Thoracic aorta (tissue), 2 donors: Measurements from ENCODE around the gene FBXO42. TPM values are rescaled to one million over a fixed set of nuclear protein-coding genes. Genes with fewer than 3 reads are reported as not detected.

Source experiments
- ATAC-seq: fragments of 150-250 bp; one replicate; pipeline ENCODE4 v1.8.0; 2017; ENCODE audit warnings: low read depth; ENCODE audit not compliant: insufficient number of reproducible peaks, low FRiP score
- DNase-seq: peaks from one replicate; pipeline ENCODE4 v3.0.0-alpha.2; 2020; ENCODE audit warnings: low spot score
- H3K27ac ChIP-seq, 2 donors: fragments of 200-600 bp; sonication (generic); 1 replicate in 1 of 2; 2 replicates in 1 of 2; pipeline ENCODE4 v1.5.1; 2016; ENCODE audit warnings: mild to moderate bottlenecking in 2 of 2, moderate library complexity in 2 of 2
- H3K27me3 ChIP-seq: fragments of 200-600 bp; sonication (generic); replicated peaks from 2 replicates; pipeline ENCODE4 v1.6.0; 2016; ENCODE audit warnings: mild to moderate bottlenecking; ENCODE audit not compliant: insufficient read depth
- H3K36me3 ChIP-seq: fragments of 200-600 bp; sonication (generic); one replicate; pipeline ENCODE4 v1.5.1; 2016
- H3K4me1 ChIP-seq, 2 donors: fragments of 200-600 bp; sonication (generic); 1 replicate in 1 of 2; 2 replicates in 1 of 2; pipeline versions ENCODE4 v1.5.1 to v1.6.0; 2016; ENCODE audit warnings: low read depth in 2 of 2, mild to moderate bottlenecking in 1 of 2; ENCODE audit not compliant: control insufficient read depth in 1 of 2
- H3K4me3 ChIP-seq: fragments of 200-600 bp; sonication (generic); 2 replicates; pipeline ENCODE4 v1.5.1; 2016; ENCODE audit warnings: mild to moderate bottlenecking
- H3K9me3 ChIP-seq: fragments of 200-600 bp; sonication (generic); 2 replicates; pipeline ENCODE4 v1.5.1; 2016
- total RNA-seq, 2 donors: library from RNA; depleted of rRNA; stranded (reverse); fragments of >200 nt; gene quantifications; one replicate each; pipeline versions ENCODE4 v1.1.0 to v1.2.3, GENCODE V29; 2016
- TF ChIP-seq, protein P1 (sequence below): fragments of 200-600 bp; sonication (generic); IDR thresholded peaks from one replicate; pipeline ENCODE4 v1.5.1; 2019; ENCODE audit warnings: antibody characterized with exemption

FBXO42 gene
- total RNA-seq, 2 donors from 2014 or later: 71.2 to 72.2 TPM

DNA sequence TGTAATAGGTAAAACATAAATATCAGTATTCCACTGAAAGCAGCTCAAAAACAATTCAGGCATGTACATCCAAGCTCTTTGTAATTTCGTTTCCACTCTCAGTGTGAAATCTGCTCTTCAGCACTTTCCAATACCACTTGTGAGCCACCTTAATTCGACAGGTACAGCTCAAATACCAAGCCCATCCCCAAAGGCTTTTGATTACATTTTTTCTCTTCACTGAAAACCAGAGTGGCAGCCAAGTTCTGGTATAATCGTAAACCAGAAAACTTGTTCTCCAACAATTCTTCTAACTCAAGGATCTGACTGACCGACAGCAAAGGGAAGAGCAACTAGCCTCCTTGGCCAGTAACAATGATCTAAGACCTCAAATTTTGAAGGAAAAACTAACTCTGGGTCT, 36.8 kb downstream of the FBXO42 start:
- no peaks in the 10 kb centered on the region for H3K27me3 ChIP-seq
- H3K4me1 ChIP-seq: peaks cover 32 to 57% of the 10 kb centered on the region in 2 donors

GRCh38 chr1:16307222-16307621, 45.1 kb downstream of the FBXO42 start:
- ATAC-seq: no peak
- no peak for DNase-seq
- H3K27ac ChIP-seq: no peak overlapping the region
- H3K36me3 ChIP-seq: peaks cover 50% of the 10 kb centered on the region
- H3K4me3 ChIP-seq: no peak overlapping the region
- TF ChIP-seq, protein P1, sequence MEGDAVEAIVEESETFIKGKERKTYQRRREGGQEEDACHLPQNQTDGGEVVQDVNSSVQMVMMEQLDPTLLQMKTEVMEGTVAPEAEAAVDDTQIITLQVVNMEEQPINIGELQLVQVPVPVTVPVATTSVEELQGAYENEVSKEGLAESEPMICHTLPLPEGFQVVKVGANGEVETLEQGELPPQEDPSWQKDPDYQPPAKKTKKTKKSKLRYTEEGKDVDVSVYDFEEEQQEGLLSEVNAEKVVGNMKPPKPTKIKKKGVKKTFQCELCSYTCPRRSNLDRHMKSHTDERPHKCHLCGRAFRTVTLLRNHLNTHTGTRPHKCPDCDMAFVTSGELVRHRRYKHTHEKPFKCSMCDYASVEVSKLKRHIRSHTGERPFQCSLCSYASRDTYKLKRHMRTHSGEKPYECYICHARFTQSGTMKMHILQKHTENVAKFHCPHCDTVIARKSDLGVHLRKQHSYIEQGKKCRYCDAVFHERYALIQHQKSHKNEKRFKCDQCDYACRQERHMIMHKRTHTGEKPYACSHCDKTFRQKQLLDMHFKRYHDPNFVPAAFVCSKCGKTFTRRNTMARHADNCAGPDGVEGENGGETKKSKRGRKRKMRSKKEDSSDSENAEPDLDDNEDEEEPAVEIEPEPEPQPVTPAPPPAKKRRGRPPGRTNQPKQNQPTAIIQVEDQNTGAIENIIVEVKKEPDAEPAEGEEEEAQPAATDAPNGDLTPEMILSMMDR: no peak
- no peaks in the 10 kb centered on the region for H3K27me3 ChIP-seq
- no peaks in the 10 kb centered on the region for H3K9me3 ChIP-seq
- H3K4me1 ChIP-seq: peaks cover 0 to 13% of the 10 kb centered on the region in 2 donors

More for the DNA sequence above, 36.8 kb downstream of the FBXO42 start:
- peaks cover 31% of the 10 kb centered on the region for H3K36me3 ChIP-seq
- no peak for DNase-seq
- no peaks in the 10 kb centered on the region for H3K9me3 ChIP-seq
- H3K27ac ChIP-seq: no peak overlapping the region
- no peak overlapping the region for H3K4me3 ChIP-seq
- ATAC-seq: no peak
- TF ChIP-seq, protein P1: no peak

DNA sequence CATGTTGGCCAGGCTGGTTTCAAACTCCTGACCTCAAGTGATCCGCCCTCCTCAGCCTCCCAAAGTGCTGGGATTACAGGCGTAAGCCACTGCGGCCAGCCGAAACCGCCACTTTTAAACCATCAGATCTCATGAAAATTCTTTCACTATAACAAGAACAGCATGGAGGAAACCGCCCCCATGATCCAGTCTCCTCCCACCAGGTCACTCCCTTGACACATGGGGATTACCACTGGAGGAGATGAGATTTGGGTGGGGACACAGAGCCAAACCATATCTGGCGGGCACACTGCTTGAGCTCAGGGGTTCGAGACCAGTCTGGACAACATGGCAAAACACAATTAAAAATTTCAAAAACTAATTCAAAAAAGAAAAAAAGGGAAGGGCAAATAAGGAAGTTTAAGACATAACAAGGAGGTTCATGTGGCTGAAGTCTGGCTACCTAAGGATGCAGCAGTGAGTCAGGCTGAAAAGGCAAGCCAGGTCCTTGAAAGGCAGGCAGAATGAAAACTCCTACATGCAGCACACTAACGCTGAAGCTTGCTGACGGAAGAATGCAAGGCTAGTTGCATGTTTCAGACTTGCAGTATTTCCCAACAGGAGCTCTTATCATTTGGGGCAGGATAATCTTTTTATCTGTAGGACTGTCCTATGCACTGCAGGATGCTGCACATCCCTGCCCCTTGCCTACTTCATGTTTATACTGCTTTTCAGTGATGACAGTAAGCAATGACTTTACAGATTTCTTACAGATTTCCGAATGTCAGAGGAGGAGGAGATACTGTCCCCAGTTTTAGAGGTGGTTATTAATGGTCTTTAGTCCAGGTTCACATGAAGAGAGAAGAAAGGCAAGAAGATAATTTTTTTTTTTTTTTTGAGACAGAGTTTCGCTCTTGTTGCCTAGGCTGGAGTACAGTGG, 49.3 kb downstream of the FBXO42 start:
- ATAC-seq: no peak
- Histone ChIP-seq H3K36me3 (peaks cover 31% of the 10 kb centered on the region), H3K9me3 (no peaks in the 10 kb centered on the region), H3K27ac (peak overlapping the region; percentile 14 to 37), H3K4me1 (peaks cover 10 to 33% of the 10 kb centered on the region in 2 donors), H3K27me3 (no peaks in the 10 kb centered on the region), H3K4me3 (no peak overlapping the region)
- DNase-seq: no peak
- TF ChIP-seq, protein P1: no peak

DNA sequence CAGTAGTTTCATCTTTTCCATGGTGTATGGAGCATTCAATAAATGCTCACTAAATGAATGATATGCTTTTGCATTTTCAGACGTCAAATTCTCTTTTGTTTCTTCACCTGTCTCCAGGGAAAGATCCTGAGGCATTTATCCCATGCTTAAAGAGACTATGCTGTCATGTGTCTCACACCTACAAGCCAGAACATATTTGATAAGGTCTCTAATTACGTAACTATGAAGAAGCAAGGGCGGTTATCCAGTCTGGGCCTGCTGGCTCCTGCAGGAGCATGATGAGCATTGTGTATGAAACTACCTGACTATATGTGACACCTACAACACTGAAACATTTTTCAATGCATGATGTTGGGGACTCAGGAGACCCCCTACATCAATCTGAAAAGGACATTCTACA, 51.8 kb downstream of the FBXO42 start:
- no peaks in the 10 kb centered on the region for H3K27me3 ChIP-seq
- ATAC-seq (no peak), DNase-seq (no peak)
- H3K27ac ChIP-seq: peak overlapping the region in 1 of 2 donors; percentile 76
- no peaks in the 10 kb centered on the region for H3K9me3 ChIP-seq
- peaks cover 24% of the 10 kb centered on the region for H3K36me3 ChIP-seq
- H3K4me1 ChIP-seq: peaks cover 22 to 56% of the 10 kb centered on the region in 2 donors
- no peak overlapping the region for H3K4me3 ChIP-seq
- TF ChIP-seq, protein P1: no peak

DNA sequence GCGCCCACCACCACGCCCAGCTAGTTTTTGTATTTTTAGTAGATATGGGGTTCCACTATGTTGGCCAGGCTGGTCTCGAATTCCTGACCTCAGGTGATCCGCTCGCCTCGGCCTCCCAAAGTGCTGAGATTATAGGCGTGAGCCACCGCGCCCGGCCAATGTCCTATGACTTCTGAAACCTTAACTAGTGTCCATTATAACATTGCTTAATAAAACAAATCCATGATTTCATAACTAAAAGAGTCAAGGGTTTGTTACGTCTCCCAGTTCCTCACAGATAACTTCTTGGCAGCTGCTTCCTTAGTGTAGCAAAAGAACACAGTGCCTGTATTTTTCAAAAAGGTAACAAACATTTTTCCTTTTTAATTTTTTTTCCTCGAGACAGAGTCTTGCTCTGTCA, 53.6 kb downstream of the FBXO42 start:
- H3K4me1 ChIP-seq: peaks cover 37 to 74% of the 10 kb centered on the region in 2 donors
- ATAC-seq (no peak), DNase-seq (no peak)
- H3K4me3 ChIP-seq: no peak overlapping the region
- H3K27ac ChIP-seq: peak overlapping the region; percentile 76 to 87
- H3K9me3 ChIP-seq: no peaks in the 10 kb centered on the region
- H3K27me3 ChIP-seq: no peaks in the 10 kb centered on the region
- TF ChIP-seq, protein P1: no peak
- peaks cover 10% of the 10 kb centered on the region for H3K36me3 ChIP-seq
